ENCODE results near the gene SNAI1. TPM values are rescaled to one million over a fixed set of nuclear protein-coding genes. Genes with fewer than 3 reads are reported as not detected.

The SNAI1 gene
- polyA plus RNA-seq, 1 experiment = 2.3 TPM

- Histone ChIP-seq H3K4me3 (ENCODE audit: low read depth, low read length) (no peak overlapping the region), H3K27ac (ENCODE audit: low read depth, low read length) (no peak overlapping the region), H3K9me3 (ENCODE audit: control insufficient read depth, insufficient read depth, low read length) (no peaks in the 10 kb centered on the region), H3K27me3 (ENCODE audit: control insufficient read depth, insufficient read depth, low read length) (no peaks in the 10 kb centered on the region)
- no peak for TF ChIP-seq CTCF (IDR thresholded peaks at IDR 0.05; ENCODE audit: low read depth, low read length)
- ChIA-PET CTCF (interaction anchor here (0.6 to 1.3 kb wide), 2 partner anchors 38 to 54 kb away, joined by 3 to 5 read pairs; no protein-coding TSS in a partner anchor), POLR2A (no interaction called here)
- DNase-seq (ENCODE audit: low read depth, low spot score) = no peak
These were observed 34.9 kb downstream of the SNAI1 start for GRCh38 chr20:50017576-50018248.

- Histone ChIP-seq H3K9me3 (ENCODE audit: control insufficient read depth, insufficient read depth, low read length) (no peaks in the 10 kb centered on the region), H3K4me3 (ENCODE audit: low read depth, low read length) (no peak overlapping the region), H3K27me3 (ENCODE audit: control insufficient read depth, insufficient read depth, low read length) (no peaks in the 10 kb centered on the region), H3K27ac (ENCODE audit: low read depth, low read length) (no peak overlapping the region)
- TF ChIP-seq CTCF (IDR thresholded peaks at IDR 0.05; ENCODE audit: low read depth, low read length) = no peak
- CTCF ChIA-PET = no interaction called here
- POLR2A ChIA-PET = no interaction called here
- no peak for DNase-seq (ENCODE audit: low read depth, low spot score)
These were observed 36.9 kb downstream of the SNAI1 start for GRCh38 chr20:50019466-50020256.

- CTCF ChIA-PET = no interaction called here
- no peaks in the 10 kb centered on the region for H3K9me3 ChIP-seq (ENCODE audit: control insufficient read depth, insufficient read depth, low read length)
- H3K27me3 ChIP-seq (ENCODE audit: control insufficient read depth, insufficient read depth, low read length) = no peaks in the 10 kb centered on the region
- H3K4me3 ChIP-seq (ENCODE audit: low read depth, low read length) = no peak overlapping the region
- no peak overlapping the region for H3K27ac ChIP-seq (ENCODE audit: low read depth, low read length)
- DNase-seq (ENCODE audit: low read depth, low spot score) = no peak
- POLR2A ChIA-PET = no interaction called here
- no peak for TF ChIP-seq CTCF (IDR thresholded peaks at IDR 0.05; ENCODE audit: low read depth, low read length)
These were observed 37.5 kb downstream of the SNAI1 start for GRCh38 chr20:50020288-50020687.

- no peak overlapping the region for H3K4me3 ChIP-seq (ENCODE audit: low read depth, low read length)
- ChIA-PET CTCF (no interaction called here), POLR2A (no interaction called here)
- peak overlapping the region; percentile 11 for H3K27ac ChIP-seq (ENCODE audit: low read depth, low read length)
- H3K27me3 ChIP-seq (ENCODE audit: control insufficient read depth, insufficient read depth, low read length) = no peaks in the 10 kb centered on the region
- no peaks in the 10 kb centered on the region for H3K9me3 ChIP-seq (ENCODE audit: control insufficient read depth, insufficient read depth, low read length)
- DNase-seq (ENCODE audit: low read depth, low spot score) = no peak
- TF ChIP-seq CTCF (IDR thresholded peaks at IDR 0.05; ENCODE audit: low read depth, low read length) = no peak
These were observed 39.9 kb downstream of the SNAI1 start for GRCh38 chr20:50022676-50023075.

GRCh38 chr20:50023116-50023805 lies 40.5 kb downstream of the SNAI1 start:
- H3K9me3 ChIP-seq (ENCODE audit: control insufficient read depth, insufficient read depth, low read length) = no peaks in the 10 kb centered on the region; the same call in 1 of the 2 replicates
- H3K27me3 ChIP-seq (ENCODE audit: control insufficient read depth, insufficient read depth, low read length) = no peaks in the 10 kb centered on the region
- DNase-seq (ENCODE audit: low read depth, low spot score) = no peak
- H3K27ac ChIP-seq (ENCODE audit: low read depth, low read length) = peak overlapping the region; percentile 11
- POLR2A ChIA-PET = no interaction called here
- TF ChIP-seq CTCF (IDR thresholded peaks at IDR 0.05; ENCODE audit: low read depth, low read length) = no peak
- CTCF ChIA-PET = no interaction called here
- no peak overlapping the region for H3K4me3 ChIP-seq (ENCODE audit: low read depth, low read length)

All from AG04450 (cell line).